Measurements from ENCODE around the gene EFEMP2. TPM values are rescaled to one million over a fixed set of nuclear protein-coding genes. Genes with fewer than 3 reads are reported as not detected.
A peak's percentile ranks its signal among the peaks of the same experiment; 100 is the strongest.

EFEMP2 gene
- total RNA-seq, 1 donor: 94.8 TPM

DNA sequence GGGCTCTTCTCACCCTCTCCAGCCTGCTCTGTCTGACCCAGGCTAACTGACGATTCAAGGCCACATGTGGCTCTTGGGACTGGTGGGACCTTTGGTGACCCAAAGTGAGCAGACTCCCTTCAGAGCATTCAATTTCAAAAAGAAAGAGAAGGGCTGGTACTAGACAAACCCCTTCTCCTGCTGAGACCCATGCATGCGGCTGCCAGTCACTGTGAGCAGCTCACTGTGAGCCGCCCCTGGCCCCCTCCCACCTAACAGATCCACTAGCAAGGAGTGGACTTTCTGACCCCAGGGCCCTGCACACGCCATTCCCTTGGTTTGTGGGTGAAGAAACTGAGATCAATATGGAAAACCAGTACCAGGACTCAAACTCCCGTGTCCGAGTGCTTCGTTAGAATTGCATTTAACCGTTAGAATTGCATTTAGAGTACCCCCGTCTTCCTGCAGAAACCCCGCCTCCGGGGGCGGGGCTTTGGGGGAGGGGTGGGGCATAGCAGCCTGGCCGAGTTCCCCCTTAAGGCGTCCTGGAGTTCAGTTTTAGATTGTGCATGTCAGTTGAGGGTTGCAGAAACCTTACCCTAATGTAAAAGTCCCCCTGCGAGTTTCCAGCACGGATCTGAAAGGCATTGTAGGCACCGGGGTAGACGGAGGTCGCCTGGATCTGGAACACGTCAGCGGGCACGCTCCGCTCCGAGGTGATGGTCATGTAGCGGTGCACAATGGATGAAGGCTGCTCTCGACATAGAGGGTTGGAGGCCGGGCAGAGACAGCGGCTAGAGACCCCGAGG lies 5.1 kb downstream of the EFEMP2 start:
- Histone ChIP-seq H3K79me2 (ENCODE audit: insufficient read depth, low read length) (peaks cover 55% of the 10 kb centered on the region), H3K27ac (ENCODE audit: low read depth, low read length) (no peak overlapping the region), H2AFZ (ENCODE audit: low read length) (no peak overlapping the region)

DNA sequence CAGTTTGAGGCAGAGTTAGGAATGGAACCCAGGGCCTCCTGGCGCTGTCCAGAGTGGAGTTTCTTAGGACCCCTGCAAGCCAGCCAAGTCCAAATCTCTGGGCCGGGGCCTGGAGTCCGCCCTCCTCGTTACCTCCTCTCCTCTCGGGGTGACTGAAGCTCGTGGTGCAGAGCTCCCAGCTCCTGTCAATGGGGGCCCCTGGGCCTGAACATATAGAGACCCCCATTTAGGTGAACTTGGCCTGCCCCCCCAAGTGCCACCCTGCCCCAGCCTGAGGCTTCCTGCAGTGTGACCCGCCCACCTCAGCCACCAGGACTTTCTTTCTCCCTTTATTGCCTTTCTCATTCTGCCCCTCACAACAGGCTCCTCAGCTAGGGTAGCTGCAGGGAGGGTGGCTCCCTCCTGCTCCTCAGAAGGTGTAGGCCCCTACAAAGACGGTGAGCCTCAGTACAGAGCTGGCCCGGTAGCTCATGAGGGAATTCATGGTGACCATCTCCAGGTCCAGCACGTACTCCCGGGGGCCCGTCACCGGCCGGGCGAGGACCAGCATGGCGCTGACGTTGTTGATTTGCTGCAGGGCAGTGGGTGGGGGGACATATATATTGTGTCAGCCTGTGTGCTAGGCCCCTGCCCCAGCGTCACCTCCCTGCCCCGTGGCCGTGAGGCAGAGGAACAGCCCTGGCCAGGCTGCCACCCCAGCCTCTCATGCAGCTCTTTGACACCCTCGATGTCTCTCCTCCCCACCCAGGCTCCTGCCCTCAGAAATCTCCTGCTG lies 5.9 kb downstream of the EFEMP2 start:
- Histone ChIP-seq H3K36me3 (ENCODE audit: insufficient read depth, low read length) (peaks cover 87% of the 10 kb centered on the region), H3K27ac (ENCODE audit: low read depth, low read length) (no peak overlapping the region), H3K4me3 (ENCODE audit: insufficient read depth, low read length) (no peak overlapping the region), H3K4me1 (ENCODE audit: insufficient read depth, low read length) (peaks cover 21% of the 10 kb centered on the region), H3K4me2 (ENCODE audit: insufficient read depth, low read length) (no peak overlapping the region), H2AFZ (ENCODE audit: low read length) (no peak overlapping the region), H3K9me3 (ENCODE audit: low read depth, low read length) (no peaks in the 10 kb centered on the region), H4K20me1 (ENCODE audit: insufficient read depth, low read length) (peaks cover 35% of the 10 kb centered on the region), H3K79me2 (ENCODE audit: insufficient read depth, low read length) (peaks cover 59% of the 10 kb centered on the region), H3K27me3 (ENCODE audit: insufficient read depth, low read length) (no peaks in the 10 kb centered on the region)
- DNase-seq (ENCODE audit: insufficient read length, low spot score, missing footprints): peak; percentile 72
- no peak for TF ChIP-seq CTCF (IDR thresholded peaks at IDR 0.05; ENCODE audit: extremely low read depth, low read depth, low read length)

More for the DNA sequence above, 5.1 kb downstream of the EFEMP2 start:
- DNase-seq (ENCODE audit: insufficient read length, low spot score, missing footprints): peak; percentile 82
- H3K36me3 ChIP-seq (ENCODE audit: insufficient read depth, low read length): peaks cover 79% of the 10 kb centered on the region
- no peak overlapping the region for H3K4me3 ChIP-seq (ENCODE audit: insufficient read depth, low read length)
- H3K27me3 ChIP-seq (ENCODE audit: insufficient read depth, low read length): no peaks in the 10 kb centered on the region
- H3K9me3 ChIP-seq (ENCODE audit: low read depth, low read length): no peaks in the 10 kb centered on the region
- H4K20me1 ChIP-seq (ENCODE audit: insufficient read depth, low read length): peaks cover 35% of the 10 kb centered on the region
- no peak overlapping the region for H3K4me2 ChIP-seq (ENCODE audit: insufficient read depth, low read length)
- no peak for TF ChIP-seq CTCF (IDR thresholded peaks at IDR 0.05; ENCODE audit: extremely low read depth, low read depth, low read length)
- H3K4me1 ChIP-seq (ENCODE audit: insufficient read depth, low read length): peaks cover 15% of the 10 kb centered on the region

DNA sequence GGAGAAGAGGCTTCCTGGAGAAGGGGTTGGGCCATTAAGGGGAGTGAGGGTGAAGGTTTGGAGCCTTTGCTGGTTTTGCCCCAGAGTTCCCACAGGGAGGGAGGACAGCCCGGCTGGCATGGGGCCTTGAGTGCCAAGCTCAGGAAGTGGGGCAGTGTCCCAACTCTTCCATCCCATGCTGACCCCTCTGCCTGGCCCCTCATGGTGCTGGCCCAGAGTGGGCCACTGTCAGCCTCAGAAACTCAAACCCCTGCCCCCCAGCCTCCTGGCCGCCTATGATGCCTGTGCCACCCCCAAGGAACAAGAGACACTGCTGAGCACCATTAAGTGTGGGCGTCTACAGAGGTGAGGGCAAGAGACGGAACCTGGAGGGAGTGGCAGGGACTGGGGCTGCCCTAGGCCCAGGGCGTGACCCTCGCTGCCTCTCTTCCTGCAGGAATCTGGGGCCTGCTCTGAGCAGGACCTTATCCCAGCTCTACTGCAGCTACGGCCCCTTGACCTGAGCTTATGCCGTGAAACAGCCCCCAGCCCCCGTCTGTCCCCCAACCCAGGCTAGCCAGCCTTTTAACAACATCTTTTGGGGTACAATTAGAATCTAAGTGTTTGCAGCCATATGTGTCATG lies 6.9 kb downstream of the EFEMP2 start:
- Histone ChIP-seq H3K4me2 (ENCODE audit: insufficient read depth, low read length) (no peak overlapping the region), H3K79me2 (ENCODE audit: insufficient read depth, low read length) (peaks cover 59% of the 10 kb centered on the region), H3K4me3 (ENCODE audit: insufficient read depth, low read length) (no peak overlapping the region), H3K9me3 (ENCODE audit: low read depth, low read length) (no peaks in the 10 kb centered on the region), H3K27ac (ENCODE audit: low read depth, low read length) (no peak overlapping the region), H3K36me3 (ENCODE audit: insufficient read depth, low read length) (peaks cover 82% of the 10 kb centered on the region), H2AFZ (ENCODE audit: low read length) (no peak overlapping the region), H3K4me1 (ENCODE audit: insufficient read depth, low read length) (peaks cover 16% of the 10 kb centered on the region), H3K27me3 (ENCODE audit: insufficient read depth, low read length) (no peaks in the 10 kb centered on the region), H4K20me1 (ENCODE audit: insufficient read depth, low read length) (peaks cover 30% of the 10 kb centered on the region)
- DNase-seq (ENCODE audit: insufficient read length, low spot score, missing footprints): peak; percentile 48
- no peak for TF ChIP-seq CTCF (IDR thresholded peaks at IDR 0.05; ENCODE audit: extremely low read depth, low read depth, low read length)
